HG03571 (cell line): ENCODE data around the gene CCR7.

Experiments used
- ATAC-seq: cut with Tn5 transposase; IDR thresholded peaks from one replicate; pipeline ENCODE4 v1.9.1; 2021; ENCODE audit not compliant: unreplicated experiment

Gene CCR7

GRCh38 chr17:40536295-40537171 is 28.7 kb downstream of the CCR7 start:
- no peak for ATAC-seq

GRCh38 chr17:40535924-40536294 is 29.4 kb downstream of the CCR7 start:
- ATAC-seq = no peak

- ATAC-seq = no peak
Measured at GRCh38 chr17:40535438-40535837, 29.8 kb downstream of the CCR7 start.

- no peak for ATAC-seq
Measured at GRCh38 chr17:40534371-40535189, 30.7 kb downstream of the CCR7 start.

- ATAC-seq = no peak
Measured at GRCh38 chr17:40533896-40534295, 31.4 kb downstream of the CCR7 start.

- ATAC-seq = no peak
Measured at GRCh38 chr17:40532520-40533253, 32.6 kb downstream of the CCR7 start.

GRCh38 chr17:40531051-40531991 is 34.0 kb downstream of the CCR7 start:
- no peak for ATAC-seq

- no peak for ATAC-seq
Measured at GRCh38 chr17:40530531-40530994, 34.7 kb downstream of the CCR7 start.

GRCh38 chr17:40529991-40530390 is 35.3 kb downstream of the CCR7 start:
- ATAC-seq = no peak

- no peak for ATAC-seq
Measured at GRCh38 chr17:40528692-40529417, 36.4 kb downstream of the CCR7 start.

- no peak for ATAC-seq
Measured at GRCh38 chr17:40526668-40527067, 38.6 kb downstream of the CCR7 start.

GRCh38 chr17:40525294-40525693 is 40.0 kb downstream of the CCR7 start:
- ATAC-seq = no peak

- no peak for ATAC-seq
Measured at GRCh38 chr17:40524243-40524965, 40.9 kb downstream of the CCR7 start.

GRCh38 chr17:40522961-40523310 is 42.3 kb downstream of the CCR7 start:
- ATAC-seq = no peak

- ATAC-seq = no peak
Measured at GRCh38 chr17:40522250-40522960, 42.9 kb downstream of the CCR7 start.

- ATAC-seq = no peak
Measured at GRCh38 chr17:40520991-40521453, 44.2 kb downstream of the CCR7 start.

GRCh38 chr17:40519089-40519775 is 46.0 kb downstream of the CCR7 start:
- ATAC-seq = no peak
